Lower lobe of right lung (tissue), 2 donors: ENCODE measurements around the gene RLF. TPM values are rescaled to one million over a fixed set of nuclear protein-coding genes. Genes with fewer than 3 reads are reported as not detected.
A peak's percentile ranks its signal among the peaks of the same experiment; 100 is the strongest.

ENCODE experiments used
- ATAC-seq, 2 donors: fragments of 200-7000 bp; cut with Tn5 transposase; one replicate each; pipeline ENCODE4 v1.9.1; 2020 to 2022; ENCODE audit warnings: mild to moderate bottlenecking in 2 of 2, moderate library complexity in 2 of 2
- DNase-seq: peaks from one replicate; pipeline ENCODE4 v3.0.0-alpha.2; 2020
- H3K27ac ChIP-seq: fragments of 200-600 bp; one replicate; pipeline ENCODE4 v1.8.0; 2022
- H3K27me3 ChIP-seq: fragments of 200-600 bp; one replicate; pipeline ENCODE4 v1.8.0; 2022; ENCODE audit warnings: low read depth
- H3K36me3 ChIP-seq: fragments of 200-600 bp; one replicate; pipeline ENCODE4 v1.8.0; 2022; ENCODE audit warnings: mild to moderate bottlenecking
- H3K4me1 ChIP-seq: fragments of 200-600 bp; one replicate; pipeline ENCODE4 v1.8.0; 2022
- H3K4me3 ChIP-seq: fragments of 200-600 bp; one replicate; pipeline ENCODE4 v1.8.0; 2022; ENCODE audit warnings: mild to moderate bottlenecking
- H3K9me3 ChIP-seq: fragments of 200-600 bp; one replicate; pipeline ENCODE4 v1.8.0; 2022
- intact Hi-C: fragments of 100-400 bp; cut with DNase I; formaldehyde crosslinking; loops from one replicate; pipeline ENCODE4 v1.11.0; 2022
- long read RNA-seq: library from polyadenylated mRNA; unstranded; transcript quantifications from one replicate; pipeline ENCODE4 v2.0.0, GENCODE V29; 2021
- total RNA-seq: library from RNA; stranded (reverse); fragmentation: NEBNext Ultra II Directional; extraction: Animal tissue kit (Norgen Biotek cat#: 25700); gene quantifications from one replicate; pipeline ENCODE4 v1.2.1, GENCODE V29; 2021
- TF ChIP-seq, protein P1 (sequence below): fragments of 200-600 bp; IDR thresholded peaks from one replicate; pipeline ENCODE4 v1.8.0; 2022; ENCODE audit warnings: antibody characterized with exemption, mild to moderate bottlenecking
- donor health status: DM: no; HTN: yes; CAD: no; lungs with severe emphysema.

The RLF gene, protein sequence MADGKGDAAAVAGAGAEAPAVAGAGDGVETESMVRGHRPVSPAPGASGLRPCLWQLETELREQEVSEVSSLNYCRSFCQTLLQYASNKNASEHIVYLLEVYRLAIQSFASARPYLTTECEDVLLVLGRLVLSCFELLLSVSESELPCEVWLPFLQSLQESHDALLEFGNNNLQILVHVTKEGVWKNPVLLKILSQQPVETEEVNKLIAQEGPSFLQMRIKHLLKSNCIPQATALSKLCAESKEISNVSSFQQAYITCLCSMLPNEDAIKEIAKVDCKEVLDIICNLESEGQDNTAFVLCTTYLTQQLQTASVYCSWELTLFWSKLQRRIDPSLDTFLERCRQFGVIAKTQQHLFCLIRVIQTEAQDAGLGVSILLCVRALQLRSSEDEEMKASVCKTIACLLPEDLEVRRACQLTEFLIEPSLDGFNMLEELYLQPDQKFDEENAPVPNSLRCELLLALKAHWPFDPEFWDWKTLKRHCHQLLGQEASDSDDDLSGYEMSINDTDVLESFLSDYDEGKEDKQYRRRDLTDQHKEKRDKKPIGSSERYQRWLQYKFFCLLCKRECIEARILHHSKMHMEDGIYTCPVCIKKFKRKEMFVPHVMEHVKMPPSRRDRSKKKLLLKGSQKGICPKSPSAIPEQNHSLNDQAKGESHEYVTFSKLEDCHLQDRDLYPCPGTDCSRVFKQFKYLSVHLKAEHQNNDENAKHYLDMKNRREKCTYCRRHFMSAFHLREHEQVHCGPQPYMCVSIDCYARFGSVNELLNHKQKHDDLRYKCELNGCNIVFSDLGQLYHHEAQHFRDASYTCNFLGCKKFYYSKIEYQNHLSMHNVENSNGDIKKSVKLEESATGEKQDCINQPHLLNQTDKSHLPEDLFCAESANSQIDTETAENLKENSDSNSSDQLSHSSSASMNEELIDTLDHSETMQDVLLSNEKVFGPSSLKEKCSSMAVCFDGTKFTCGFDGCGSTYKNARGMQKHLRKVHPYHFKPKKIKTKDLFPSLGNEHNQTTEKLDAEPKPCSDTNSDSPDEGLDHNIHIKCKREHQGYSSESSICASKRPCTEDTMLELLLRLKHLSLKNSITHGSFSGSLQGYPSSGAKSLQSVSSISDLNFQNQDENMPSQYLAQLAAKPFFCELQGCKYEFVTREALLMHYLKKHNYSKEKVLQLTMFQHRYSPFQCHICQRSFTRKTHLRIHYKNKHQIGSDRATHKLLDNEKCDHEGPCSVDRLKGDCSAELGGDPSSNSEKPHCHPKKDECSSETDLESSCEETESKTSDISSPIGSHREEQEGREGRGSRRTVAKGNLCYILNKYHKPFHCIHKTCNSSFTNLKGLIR (N-terminal part only)
- 13.4 TPM for total RNA-seq
- long read RNA-seq, full-length matches to known transcripts: 7 of 18 reads
- long read RNA-seq, partial matches to known transcripts: 2 of 18 reads
- long read RNA-seq, other reads (novel, unspliced or antisense): 9 of 18 reads

DNA sequence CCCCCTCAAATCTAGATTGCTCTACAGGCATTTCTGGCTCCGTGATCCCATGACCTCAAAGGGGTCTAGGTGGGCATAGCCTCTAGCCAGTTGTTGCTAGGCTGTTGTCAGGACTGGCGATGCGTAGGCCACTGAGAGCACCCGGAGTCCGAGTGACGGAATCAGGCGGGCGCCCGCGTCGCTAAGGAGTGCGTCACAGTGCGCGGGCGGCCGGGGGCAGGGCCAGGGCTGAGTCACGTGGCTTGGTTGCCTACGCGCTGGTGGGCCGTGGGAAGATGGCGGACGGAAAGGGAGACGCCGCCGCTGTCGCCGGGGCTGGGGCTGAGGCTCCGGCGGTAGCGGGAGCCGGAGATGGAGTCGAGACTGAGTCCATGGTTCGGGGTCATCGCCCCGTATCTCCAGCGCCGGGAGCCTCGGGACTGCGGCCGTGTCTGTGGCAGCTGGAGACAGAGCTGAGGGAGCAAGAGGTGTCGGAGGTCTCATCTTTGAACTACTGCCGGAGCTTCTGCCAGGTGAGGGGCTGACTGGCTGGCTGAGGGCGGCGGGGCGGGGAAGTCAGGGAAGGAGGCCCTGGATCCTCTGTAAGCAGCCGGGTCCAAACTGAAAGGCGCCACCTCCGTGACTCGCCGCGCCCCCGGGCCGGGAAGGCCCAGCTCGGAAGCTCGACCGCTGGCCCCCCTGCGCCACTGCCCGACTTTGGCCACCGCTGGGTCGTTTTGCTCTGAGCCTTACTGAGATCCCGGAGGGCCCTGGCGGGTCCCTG is at the start of gene RLF:
TSS of gene RLF (plus strand) at position 263 of the 763 bp plus-strand sequence. CDS start at position 276, 13 bp downstream.
- H3K4me1 ChIP-seq: peaks cover 39% of the 10 kb centered on the region
- TF ChIP-seq, protein P1, sequence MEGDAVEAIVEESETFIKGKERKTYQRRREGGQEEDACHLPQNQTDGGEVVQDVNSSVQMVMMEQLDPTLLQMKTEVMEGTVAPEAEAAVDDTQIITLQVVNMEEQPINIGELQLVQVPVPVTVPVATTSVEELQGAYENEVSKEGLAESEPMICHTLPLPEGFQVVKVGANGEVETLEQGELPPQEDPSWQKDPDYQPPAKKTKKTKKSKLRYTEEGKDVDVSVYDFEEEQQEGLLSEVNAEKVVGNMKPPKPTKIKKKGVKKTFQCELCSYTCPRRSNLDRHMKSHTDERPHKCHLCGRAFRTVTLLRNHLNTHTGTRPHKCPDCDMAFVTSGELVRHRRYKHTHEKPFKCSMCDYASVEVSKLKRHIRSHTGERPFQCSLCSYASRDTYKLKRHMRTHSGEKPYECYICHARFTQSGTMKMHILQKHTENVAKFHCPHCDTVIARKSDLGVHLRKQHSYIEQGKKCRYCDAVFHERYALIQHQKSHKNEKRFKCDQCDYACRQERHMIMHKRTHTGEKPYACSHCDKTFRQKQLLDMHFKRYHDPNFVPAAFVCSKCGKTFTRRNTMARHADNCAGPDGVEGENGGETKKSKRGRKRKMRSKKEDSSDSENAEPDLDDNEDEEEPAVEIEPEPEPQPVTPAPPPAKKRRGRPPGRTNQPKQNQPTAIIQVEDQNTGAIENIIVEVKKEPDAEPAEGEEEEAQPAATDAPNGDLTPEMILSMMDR: peak; percentile 11
- H3K27me3 ChIP-seq: no peaks in the 10 kb centered on the region
- H3K27ac ChIP-seq: peak within 1 kb of the TSS; percentile 96
- no peaks in the 10 kb centered on the region for H3K36me3 ChIP-seq
- H3K9me3 ChIP-seq: no peaks in the 10 kb centered on the region
- H3K4me3 ChIP-seq: peak within 1 kb of the TSS; percentile 85
- peak; percentile 97 for DNase-seq
- intact Hi-C loops: no loop called here
- peak; percentile 100 for ATAC-seq

DNA sequence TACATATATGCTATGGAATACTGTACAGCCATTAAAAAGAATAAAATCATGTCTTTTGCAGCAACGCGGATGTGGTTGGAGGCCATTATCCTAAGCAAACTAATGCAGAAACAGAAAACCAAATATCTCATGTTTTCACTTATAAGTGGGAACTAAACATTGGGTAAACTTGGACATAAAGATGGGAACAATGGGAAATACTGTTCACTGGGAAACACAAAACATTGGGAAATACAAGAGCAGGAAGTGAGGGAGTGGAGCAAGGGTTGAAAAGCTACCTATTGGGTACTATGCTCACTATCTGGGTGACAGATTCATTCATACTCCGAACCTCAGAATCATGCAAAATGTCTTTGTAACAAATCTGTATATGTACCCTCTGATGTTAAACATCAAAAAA is 46.8 kb upstream of the RLF start:
- DNase-seq (no peak), ATAC-seq (no peak)
- no peak overlapping the region for H3K4me3 ChIP-seq
- intact Hi-C loops: no loop called here
- TF ChIP-seq, protein P1: no peak
- H3K9me3 ChIP-seq: peaks cover 13% of the 10 kb centered on the region
- no peaks in the 10 kb centered on the region for H3K36me3 ChIP-seq
- peaks cover 3% of the 10 kb centered on the region for H3K27me3 ChIP-seq
- no peak overlapping the region for H3K27ac ChIP-seq
- no peaks in the 10 kb centered on the region for H3K4me1 ChIP-seq

DNA sequence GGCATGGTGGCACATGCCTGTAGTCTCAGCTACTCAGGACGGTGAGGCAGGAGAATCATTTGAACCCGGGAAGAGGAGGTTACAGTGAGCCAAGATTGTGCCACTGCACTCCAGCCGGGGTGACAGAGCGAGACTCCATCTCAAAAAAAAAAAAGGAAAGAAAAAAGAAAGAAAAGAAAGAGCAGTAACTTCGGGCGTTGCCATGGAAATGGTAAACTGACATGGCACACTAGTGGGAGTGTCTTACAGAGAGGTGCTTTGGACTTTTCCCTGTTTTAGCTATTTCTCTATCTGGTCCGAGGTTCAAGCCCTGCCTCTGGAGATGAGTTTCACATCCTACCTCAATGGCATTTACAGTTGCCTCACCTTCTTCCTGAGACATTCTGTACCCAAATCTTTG is 41.1 kb upstream of the RLF start:
- Histone ChIP-seq H3K4me1 (no peaks in the 10 kb centered on the region), H3K27ac (no peak overlapping the region), H3K36me3 (no peaks in the 10 kb centered on the region), H3K9me3 (no peaks in the 10 kb centered on the region), H3K27me3 (peaks cover 3% of the 10 kb centered on the region), H3K4me3 (no peak overlapping the region)
- TF ChIP-seq, protein P1: no peak
- ATAC-seq: no peak
- DNase-seq: no peak
- intact Hi-C loops: no loop called here

DNA sequence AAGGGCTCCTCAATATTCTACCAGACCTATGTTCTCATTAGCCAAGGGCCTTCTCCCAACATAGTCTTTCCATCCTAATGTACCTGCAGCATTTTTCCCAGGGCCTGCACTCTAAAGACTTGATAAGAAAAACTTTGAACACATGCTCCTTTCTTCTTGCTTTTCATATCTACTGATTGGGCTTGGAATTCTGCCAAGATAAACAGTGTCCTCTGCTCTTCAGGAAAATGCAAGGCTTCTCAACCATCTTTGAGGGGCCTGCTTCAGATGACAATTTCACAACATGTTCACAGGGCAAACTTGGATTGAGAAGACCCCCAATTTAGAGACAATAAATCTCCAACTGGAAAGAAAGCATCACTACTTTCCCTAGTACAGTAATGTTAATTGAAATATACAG is 38.3 kb upstream of the RLF start:
- Histone ChIP-seq H3K27me3 (peaks cover 7% of the 10 kb centered on the region), H3K9me3 (no peaks in the 10 kb centered on the region), H3K27ac (no peak overlapping the region), H3K4me3 (no peak overlapping the region), H3K4me1 (no peaks in the 10 kb centered on the region), H3K36me3 (no peaks in the 10 kb centered on the region)
- no peak for DNase-seq
- intact Hi-C loops: no loop called here
- TF ChIP-seq, protein P1: no peak
- ATAC-seq: no peak
